Middle frontal gyrus (tissue), 1 donor: ENCODE measurements around the gene LPIN1.
"Not testable (repeated sequence)": the region's sequence is repeated elsewhere in the genome, so short reads cannot be mapped to it uniquely, and the experiment has no call there.

Source experiments
- DNase-seq: peaks from one replicate; pipeline ENCODE4 v3.0.0-alpha.2; 2015; ENCODE audit warnings: low spot score; ENCODE audit errors: extremely low spot score

LPIN1 gene

GRCh38 chr2:11743846-11744553 lies 2.4 kb upstream of the LPIN1 start:
- peak; percentile 72 for DNase-seq

GRCh38 chr2:11744631-11745394 lies 1.6 kb upstream of the LPIN1 start:
- DNase-seq: no peak

GRCh38 chr2:11745613-11746375 lies 638 bp upstream of the LPIN1 start:
- DNase-seq: no peak

DNA sequence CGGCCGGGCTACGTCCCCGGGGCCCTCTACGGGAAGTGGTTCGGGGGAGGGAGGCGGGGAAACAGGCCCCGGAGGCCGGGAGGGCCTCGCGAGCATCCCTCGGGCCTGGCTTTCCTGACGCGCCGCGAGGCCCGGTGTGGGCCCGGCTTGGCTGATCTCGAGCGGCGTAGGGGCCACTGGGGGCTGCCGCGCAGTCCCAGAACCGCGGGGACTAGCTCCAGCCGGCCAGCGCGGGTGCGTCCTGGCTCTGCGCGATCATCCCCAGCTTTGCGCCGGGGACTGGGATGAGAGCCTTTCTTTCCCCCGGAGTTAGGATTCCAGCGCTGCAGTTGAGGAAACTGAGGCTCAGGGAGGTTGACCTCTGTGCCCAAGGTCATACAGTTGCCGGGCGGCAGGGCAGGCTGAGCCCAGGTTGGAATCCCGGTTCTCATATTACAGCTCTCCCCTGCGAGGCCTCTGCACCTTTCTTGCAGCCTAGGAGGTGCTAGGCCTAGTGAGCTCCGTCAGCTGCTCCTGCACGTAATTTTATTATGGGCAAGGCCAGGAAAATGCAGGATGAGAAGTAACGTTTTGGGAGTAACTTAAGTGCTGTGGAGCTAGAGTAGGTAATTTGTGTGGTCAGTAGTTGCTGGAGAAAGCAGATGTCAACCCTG lies 501 bp downstream of the LPIN1 start:
- DNase-seq: no peak

DNA sequence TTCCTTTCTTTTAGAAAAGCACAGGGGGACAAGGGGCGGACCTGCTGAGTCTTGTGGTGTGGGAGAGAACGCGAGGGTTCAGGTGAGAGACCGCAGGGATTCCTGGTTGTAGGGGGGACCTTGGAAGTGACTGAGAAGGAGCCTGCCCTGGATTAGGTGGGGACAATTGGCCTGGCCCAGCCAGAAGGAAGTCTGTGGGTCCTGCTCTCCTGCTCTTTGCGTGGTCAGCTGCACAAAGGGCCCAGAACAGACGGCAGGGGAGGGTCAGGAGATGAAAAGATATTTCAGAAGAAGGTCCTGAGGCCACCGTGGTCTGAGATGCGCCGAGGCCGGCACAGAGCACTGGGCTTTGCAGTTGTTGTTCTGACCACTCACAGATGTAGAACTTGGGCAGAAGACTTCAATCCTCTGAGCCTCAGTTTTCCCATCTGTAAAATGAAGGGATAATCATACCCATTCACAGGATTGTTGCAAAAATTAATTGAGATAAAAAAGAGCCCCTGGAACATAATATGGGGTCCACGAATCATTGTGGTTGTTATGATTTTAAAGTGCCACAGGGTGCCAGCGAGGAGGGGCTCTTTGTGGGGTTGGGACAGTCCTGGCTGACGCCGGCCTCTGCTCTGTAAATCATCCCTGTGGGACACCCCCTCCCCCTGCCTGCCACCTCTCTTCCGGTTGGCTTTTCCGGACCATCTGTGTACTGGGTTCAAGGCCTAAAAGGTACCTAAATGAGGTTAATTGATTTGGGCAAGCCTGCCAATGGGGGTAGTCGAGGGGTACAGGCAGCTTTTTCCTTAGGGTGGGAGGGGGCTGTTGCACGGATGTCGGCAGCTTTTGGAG lies 1.8 kb downstream of the LPIN1 start:
- DNase-seq: no peak

- no peak for DNase-seq
These were observed 2.6 kb downstream of the LPIN1 start for GRCh38 chr2:11748861-11749645.

DNA sequence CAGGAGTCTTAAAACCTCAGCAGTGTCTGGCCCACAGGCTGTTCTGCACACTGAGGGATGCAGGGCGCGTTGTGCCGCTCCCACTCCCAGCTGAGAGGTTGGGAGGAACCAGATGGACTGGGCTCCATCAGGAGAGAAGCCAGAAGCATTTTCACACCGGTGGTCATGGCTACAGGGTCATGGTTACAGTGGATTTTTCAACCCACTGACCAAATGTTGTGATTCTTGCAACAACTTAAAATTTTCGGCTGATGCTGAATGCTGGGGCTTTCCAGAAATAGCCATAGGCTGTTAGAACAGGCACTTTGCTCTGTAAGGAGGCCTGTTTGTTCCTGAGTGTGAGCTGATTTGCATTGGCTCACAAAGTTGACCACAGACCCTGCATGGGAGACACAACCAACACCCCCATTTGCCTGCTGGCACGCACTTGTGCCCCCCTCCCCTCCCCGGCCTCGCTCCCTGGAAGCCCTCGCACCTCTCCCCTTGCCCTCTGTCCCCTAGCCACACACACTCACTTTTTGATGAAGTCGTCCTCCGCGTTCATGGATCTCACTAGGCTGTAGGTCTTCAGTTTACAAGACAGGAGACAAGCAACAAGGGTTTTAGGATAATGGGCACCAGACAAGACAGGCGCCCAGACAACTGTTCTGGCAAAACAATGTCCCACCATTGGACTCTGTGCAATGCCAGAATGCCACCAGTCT lies 3.4 kb downstream of the LPIN1 start:
- no peak for DNase-seq

GRCh38 chr2:11750422-11750821 lies 4.0 kb downstream of the LPIN1 start:
- DNase-seq: no peak

GRCh38 chr2:11750917-11751316 lies 4.5 kb downstream of the LPIN1 start:
- DNase-seq: no peak

DNA sequence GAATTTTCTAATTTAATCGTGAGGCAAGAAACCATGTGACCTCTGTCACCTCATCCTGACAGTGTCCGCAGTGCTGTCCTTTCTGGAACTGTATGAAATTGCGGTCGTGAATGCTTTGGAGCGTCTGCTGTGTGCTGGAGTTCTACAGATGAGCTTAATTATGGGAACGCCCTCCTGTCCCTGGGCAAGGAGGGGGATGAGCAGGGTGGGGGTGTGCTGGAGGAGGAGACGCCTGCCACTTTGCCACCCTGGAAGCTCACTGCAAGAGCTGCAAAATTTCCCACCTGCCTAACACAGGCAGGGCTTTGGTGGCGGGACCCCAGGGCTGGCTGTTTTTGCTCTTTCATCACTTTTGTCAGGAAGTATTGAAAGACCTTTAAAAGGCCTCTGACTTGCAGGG lies 6.5 kb downstream of the LPIN1 start:
- no peak for DNase-seq

GRCh38 chr2:11753452-11753885 lies 7.0 kb downstream of the LPIN1 start:
- DNase-seq: no peak

DNA sequence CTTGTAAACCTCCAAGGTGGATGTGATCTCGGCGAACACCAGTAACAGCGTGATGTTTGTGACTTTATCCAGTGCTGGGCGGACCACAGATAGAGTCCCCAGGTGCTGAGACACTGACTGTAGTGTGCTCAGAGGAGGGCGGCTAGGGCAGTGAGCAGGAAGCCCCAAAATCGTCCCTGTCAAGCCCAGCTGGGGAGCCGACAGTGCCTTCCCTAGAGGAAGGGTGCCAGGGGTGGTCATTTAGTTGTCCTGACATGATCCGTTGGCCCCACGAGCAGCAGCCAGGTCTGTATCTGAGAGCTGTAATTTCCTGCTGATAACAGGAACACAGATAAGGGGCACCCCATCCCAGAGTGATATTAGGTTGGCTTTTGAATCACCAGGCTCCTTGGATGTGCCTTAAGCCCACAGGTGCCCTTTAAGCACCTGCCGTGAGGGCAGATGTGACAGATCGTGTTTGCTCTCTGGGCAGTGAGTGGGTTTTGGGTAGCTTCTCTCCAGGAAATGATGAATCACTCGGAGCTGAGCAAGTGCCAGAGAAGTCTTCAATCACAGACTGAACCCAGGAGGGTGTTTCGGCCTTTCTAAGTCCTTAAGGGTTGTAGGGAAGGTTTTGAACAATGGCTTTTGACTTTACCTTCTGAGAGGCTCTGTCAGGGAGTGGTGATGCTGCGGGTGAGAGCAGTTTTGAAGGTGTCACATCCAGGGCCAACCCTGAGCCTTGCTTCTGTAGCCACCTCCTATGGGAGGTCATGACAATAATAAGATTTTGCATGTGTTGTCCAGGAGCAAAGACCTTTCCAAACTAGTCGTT lies 7.7 kb downstream of the LPIN1 start:
- no peak for DNase-seq

DNA sequence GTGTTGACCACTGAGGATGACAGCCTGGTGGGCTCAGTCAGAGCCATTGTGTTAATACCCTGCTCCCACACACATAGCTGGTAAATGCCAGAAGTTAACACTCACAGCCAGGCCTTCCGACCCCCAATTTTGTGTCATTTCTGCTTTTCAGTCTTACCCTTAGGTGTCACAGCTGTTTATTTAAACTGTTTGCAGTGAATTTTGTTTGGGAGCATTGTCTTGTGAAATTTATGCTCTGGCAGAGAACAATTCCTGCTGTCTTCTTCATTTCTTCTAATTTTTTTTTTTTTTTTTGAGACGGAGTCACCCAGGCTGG lies 8.2 kb downstream of the LPIN1 start:
- no peak for DNase-seq

GRCh38 chr2:11757101-11757500 lies 10.7 kb downstream of the LPIN1 start:
- no peak for DNase-seq

DNA sequence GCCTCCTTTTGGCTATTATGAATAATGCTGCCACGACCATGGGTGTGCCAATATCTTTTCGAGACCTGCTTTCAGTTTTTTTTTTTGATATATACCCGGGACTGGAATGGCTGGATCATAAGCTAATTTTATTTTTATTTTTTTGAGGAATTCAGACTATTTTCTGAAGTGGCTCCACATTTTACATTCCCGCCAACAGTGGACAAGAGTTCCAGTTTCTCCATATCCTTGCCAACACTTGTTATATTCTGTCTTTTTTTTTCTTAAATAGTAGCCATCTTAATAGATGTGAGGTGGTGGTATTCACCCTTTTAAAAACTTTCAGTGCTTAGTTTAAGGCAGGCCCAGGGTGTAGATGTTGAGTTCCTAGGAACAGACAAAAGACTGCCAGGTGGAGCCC lies 11.8 kb downstream of the LPIN1 start:
- DNase-seq: no peak

- DNase-seq: no peak
These were observed 12.2 kb downstream of the LPIN1 start for GRCh38 chr2:11758647-11759046.

DNA sequence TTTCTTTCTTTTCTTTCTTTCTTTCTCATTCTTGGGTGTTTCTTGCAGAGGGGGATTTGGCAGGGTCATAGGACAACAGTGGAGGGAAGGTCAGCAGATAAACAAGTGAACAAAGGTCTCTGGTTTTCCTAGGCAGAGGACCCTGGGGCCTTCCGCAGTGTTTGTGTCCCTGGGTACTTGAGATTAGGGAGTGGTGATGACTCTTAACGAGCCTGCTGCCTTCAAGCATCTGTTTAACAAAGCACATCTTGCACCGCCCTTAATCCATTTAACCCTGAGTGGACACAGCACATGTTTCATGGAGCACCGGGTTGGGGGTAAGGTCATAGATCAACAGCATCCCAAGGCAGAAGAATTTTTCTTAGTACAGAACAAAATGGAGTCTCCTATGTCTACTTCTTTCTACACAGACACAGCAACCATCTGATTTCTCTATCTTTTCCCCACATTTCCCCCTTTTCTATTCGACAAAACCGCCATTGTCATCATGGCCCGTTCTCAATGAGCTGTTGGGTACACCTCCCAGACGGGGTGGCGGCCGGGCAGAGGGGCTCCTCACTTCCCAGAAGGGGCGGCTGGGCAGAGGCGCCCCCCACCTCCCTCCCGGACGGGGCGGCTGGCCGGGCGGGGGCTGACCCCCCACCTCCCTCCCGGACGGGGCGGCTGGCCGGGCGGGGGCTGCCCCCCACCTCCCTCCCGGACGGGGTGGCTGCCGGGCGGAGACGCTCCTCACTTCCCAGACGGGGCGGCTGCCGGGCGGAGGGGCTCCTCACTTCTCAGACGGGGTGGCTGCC lies 12.9 kb downstream of the LPIN1 start:
- not testable (repeated sequence) for DNase-seq

- no peak for DNase-seq
These were observed 14.8 kb downstream of the LPIN1 start for GRCh38 chr2:11761259-11761658.
